Measurements from ENCODE around the gene CEP55. TPM values are rescaled to one million over a fixed set of nuclear protein-coding genes. Genes with fewer than 3 reads are reported as not detected.

Gene CEP55
- total and polyA plus RNA-seq, 10 of the 15 experiments (the other 5 are each of a cell fraction or from before 2014, with no cell fraction given) = 14.6 to 83.6 (median 52.0) TPM

GRCh38 chr10:93464776-93465388 is 31.5 kb upstream of the CEP55 start:
- CTCF ChIA-PET = no interaction called here
- Histone ChIP-seq H4K20me1 (ENCODE audit: control insufficient read depth, insufficient read depth) (no peaks in the 10 kb centered on the region), H2AFZ (ENCODE audit: control insufficient read depth, low read depth, low read length) (no peak overlapping the region), H3K4me3 (no peak overlapping the region), H3K27ac (ENCODE audit: control insufficient read depth, insufficient read depth) (no peak overlapping the region), H3K4me1 (ENCODE audit: control insufficient read depth, insufficient read depth, low read length) (no peaks in the 10 kb centered on the region), H3K36me3 (ENCODE audit: control insufficient read depth in 2 of 2, insufficient read depth in 2 of 2, low read length in 1 of 2) (no peaks in the 10 kb centered on the region), H3K27me3 (replicated peaks in 1 of 2; ENCODE audit: control insufficient read depth in 2 of 2, insufficient read depth in 2 of 2, low read length in 1 of 2) (no peaks in the 10 kb centered on the region; a peak in 1 of 4 replicates), H3K9me3 (replicated peaks; ENCODE audit: control insufficient read depth, insufficient read depth, low read length) (no peaks in the 10 kb centered on the region), H3K4me2 (ENCODE audit: control insufficient read depth, insufficient read depth) (no peak overlapping the region), H3K79me2 (ENCODE audit: control insufficient read depth, insufficient read depth, low read length) (no peaks in the 10 kb centered on the region), H3K9ac (ENCODE audit: control insufficient read depth, insufficient read depth, low read length) (no peak overlapping the region)
- whole genome bisulfite sequencing (ENCODE audit: insufficient coverage, insufficient replicate concordance, low lambda C conversion rate, missing lambda C conversion rate) = 67% methylated on average over 5 of the region's 5 CpGs
- in situ Hi-C loops (cut with MboI) (no loop called here), intact Hi-C loops (cut with micrococcal nuclease; ENCODE audit: unreplicated experiment) (no loop called here)
- POLR2A ChIA-PET = no interaction called here
- FAIRE-seq (no peak), DNase-seq (ENCODE audit: low read depth, low spot score) (no peak), ATAC-seq (no peak)
- TF ChIP-seq NR2F1 (conservative IDR thresholded peaks at IDR 0.05) = no peak
- no peak for TF ChIP-seq SMAD5 (IDR thresholded peaks at IDR 0.05; ENCODE audit: low read depth)
- no peak for TF ChIP-seq ATF7 (IDR thresholded peaks at IDR 0.05; ENCODE audit: low read depth)
- TF ChIP-seq WRNIP1 (IDR thresholded peaks at IDR 0.05; ENCODE audit: borderline replicate concordance, low read depth, low read length) = no peak
- no peak for TF ChIP-seq ZNF622 (IDR thresholded peaks at IDR 0.05)
- no peak for TF ChIP-seq PRDM15 (CRISPR knock-in tag; IDR thresholded peaks at IDR 0.05)
- TF ChIP-seq BMI1 (IDR thresholded peaks at IDR 0.05; ENCODE audit: borderline replicate concordance) = no peak
- no peak for TF ChIP-seq SMARCA5 (IDR thresholded peaks at IDR 0.05)
- no peak for TF ChIP-seq ETV6 (conservative IDR thresholded peaks at IDR 0.05 in 1 of 2, IDR thresholded peaks at IDR 0.05 in 1 of 2; ENCODE audit: borderline replicate concordance in 1 of 2, low read depth in 1 of 2)
- no peak for TF ChIP-seq EP300 (IDR thresholded peaks at IDR 0.05; ENCODE audit: borderline replicate concordance in 1 of 2, control insufficient read depth in 1 of 2, low read depth in 2 of 2, low read length in 2 of 2)
- no TSS peak for BruUV-seq (replicated peaks)
- SMC1A ChIA-PET (ENCODE audit: uncharacterized antibody, unreplicated experiment) = interaction anchor here (1.0 kb wide), 2 partner anchors 24 to 89 kb away, joined by 4 to 5 read pairs; no protein-coding TSS in a partner anchor
- RAD21 ChIA-PET (ENCODE audit: unreplicated experiment) = interaction anchor here (0.6 kb wide), 1 partner anchor 113 kb away, joined by 3 read pairs; no protein-coding TSS in a partner anchor

Measured in GM12878 (cell line).